Measurements from ENCODE around the gene SPTBN4. TPM values are rescaled to one million over a fixed set of nuclear protein-coding genes. Genes with fewer than 3 reads are reported as not detected.

Gene SPTBN4
- total RNA-seq, 1 donor from 2014 or later = 161 TPM

DNA sequence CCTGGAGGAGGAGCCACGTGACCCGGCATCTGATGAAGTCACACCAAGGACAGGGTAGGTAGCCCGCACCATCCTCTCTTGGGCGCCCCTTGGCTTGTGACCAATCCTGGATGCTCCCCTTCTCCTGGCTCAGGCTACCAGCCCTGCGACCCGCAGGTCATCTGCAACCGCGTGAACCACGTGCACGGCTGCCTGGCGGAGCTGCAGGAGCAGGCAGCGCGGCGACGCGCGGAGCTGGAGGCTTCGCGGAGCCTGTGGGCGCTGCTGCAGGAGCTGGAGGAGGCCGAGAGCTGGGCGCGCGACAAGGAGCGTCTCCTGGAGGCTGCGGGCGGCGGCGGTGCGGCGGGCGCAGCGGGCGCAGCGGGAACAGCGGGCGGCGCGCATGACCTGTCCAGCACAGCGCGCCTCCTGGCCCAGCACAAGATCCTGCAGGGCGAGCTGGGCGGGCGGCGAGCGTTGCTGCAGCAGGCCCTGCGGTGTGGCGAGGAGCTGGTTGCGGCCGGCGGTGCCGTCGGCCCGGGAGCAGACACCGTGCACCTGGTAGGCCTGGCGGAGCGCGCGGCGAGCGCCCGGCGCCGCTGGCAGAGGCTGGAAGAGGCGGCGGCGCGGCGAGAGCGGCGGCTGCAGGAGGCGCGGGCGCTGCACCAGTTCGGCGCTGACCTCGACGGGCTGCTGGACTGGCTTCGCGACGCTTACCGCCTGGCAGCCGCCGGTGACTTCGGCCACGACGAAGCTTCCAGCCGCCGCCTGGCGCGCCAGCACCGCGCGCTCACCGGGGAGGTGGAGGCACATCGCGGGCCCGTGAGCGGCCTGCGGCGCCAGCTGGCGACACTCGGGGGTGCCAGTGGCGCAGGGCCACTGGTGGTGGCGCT, 45.9 kb downstream of the SPTBN4 start:
- Mint-ChIP-seq H3K9me3 (ENCODE audit: unreplicated experiment) (peaks cover 5% of the 10 kb centered on the region), H3K4me1 (ENCODE audit: low read depth, unreplicated experiment) (peaks cover 2% of the 10 kb centered on the region), H3K27me3 (ENCODE audit: unreplicated experiment) (peaks cover 31% of the 10 kb centered on the region), H3K36me3 (ENCODE audit: unreplicated experiment) (no peaks in the 10 kb centered on the region), H3K4me3 (ENCODE audit: unreplicated experiment) (no peak overlapping the region), H3K27ac (ENCODE audit: unreplicated experiment) (no peak overlapping the region)
- TF ChIP-seq, protein P1, sequence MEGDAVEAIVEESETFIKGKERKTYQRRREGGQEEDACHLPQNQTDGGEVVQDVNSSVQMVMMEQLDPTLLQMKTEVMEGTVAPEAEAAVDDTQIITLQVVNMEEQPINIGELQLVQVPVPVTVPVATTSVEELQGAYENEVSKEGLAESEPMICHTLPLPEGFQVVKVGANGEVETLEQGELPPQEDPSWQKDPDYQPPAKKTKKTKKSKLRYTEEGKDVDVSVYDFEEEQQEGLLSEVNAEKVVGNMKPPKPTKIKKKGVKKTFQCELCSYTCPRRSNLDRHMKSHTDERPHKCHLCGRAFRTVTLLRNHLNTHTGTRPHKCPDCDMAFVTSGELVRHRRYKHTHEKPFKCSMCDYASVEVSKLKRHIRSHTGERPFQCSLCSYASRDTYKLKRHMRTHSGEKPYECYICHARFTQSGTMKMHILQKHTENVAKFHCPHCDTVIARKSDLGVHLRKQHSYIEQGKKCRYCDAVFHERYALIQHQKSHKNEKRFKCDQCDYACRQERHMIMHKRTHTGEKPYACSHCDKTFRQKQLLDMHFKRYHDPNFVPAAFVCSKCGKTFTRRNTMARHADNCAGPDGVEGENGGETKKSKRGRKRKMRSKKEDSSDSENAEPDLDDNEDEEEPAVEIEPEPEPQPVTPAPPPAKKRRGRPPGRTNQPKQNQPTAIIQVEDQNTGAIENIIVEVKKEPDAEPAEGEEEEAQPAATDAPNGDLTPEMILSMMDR (IDR thresholded peaks at IDR 0.05; ENCODE audit: partially characterized antibody, unreplicated experiment) = no peak
- DNase-seq = peak; percentile 74

DNA sequence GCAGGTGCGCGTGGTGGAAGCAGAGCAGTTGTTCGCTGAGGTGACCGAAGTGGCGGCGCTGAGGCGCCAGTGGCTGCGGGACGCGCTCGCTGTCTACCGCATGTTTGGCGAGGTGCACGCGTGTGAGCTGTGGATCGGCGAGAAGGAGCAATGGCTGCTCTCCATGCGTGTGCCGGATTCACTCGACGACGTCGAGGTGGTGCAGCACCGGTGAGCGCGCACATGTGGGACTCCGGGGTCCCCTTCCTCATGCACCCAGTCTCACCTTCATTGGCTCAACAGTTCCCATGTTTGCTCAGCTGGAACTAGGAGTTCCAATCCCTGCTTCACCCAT, 46.5 kb downstream of the SPTBN4 start:
- TF ChIP-seq, protein P1 (IDR thresholded peaks at IDR 0.05; ENCODE audit: partially characterized antibody, unreplicated experiment) = no peak
- Mint-ChIP-seq H3K36me3 (ENCODE audit: unreplicated experiment) (no peaks in the 10 kb centered on the region), H3K27ac (ENCODE audit: unreplicated experiment) (no peak overlapping the region), H3K4me1 (ENCODE audit: low read depth, unreplicated experiment) (peaks cover 2% of the 10 kb centered on the region), H3K27me3 (ENCODE audit: unreplicated experiment) (peaks cover 31% of the 10 kb centered on the region), H3K4me3 (ENCODE audit: unreplicated experiment) (peak overlapping the region; percentile 47), H3K9me3 (ENCODE audit: unreplicated experiment) (peaks cover 5% of the 10 kb centered on the region)
- DNase-seq = no peak

DNA sequence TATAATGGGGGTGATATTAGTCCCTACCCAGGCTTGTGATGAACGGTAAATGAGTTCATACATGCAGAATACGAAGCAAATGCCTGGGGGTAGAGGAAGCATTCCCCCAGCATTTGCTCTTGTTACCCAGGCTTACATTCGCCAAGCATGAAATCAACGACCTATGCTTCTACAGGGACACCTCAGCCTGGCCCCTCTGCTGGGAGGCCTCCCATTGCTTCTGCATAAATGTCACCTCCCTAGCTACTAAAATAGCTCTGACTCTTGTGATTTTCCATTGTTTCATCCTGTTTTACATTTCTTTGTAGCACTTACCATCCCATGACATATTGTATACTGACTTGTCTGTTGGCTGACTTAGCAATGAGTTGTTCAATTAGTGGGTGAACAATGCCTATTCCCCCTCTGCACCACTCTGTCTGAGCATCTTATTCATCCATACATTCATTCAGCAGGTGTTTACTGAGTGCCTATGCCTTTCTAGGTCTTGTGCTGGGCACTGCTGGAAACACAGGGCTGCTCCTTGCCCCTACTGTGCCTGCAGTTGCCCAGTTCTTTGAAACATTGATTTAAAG, 47.0 kb downstream of the SPTBN4 start:
- H3K27me3 Mint-ChIP-seq (ENCODE audit: unreplicated experiment) = peaks cover 29% of the 10 kb centered on the region
- no peak overlapping the region for H3K27ac Mint-ChIP-seq (ENCODE audit: unreplicated experiment)
- TF ChIP-seq, protein P1 (IDR thresholded peaks at IDR 0.05; ENCODE audit: partially characterized antibody, unreplicated experiment) = no peak
- no peak for DNase-seq
- H3K36me3 Mint-ChIP-seq (ENCODE audit: unreplicated experiment) = no peaks in the 10 kb centered on the region
- peaks cover 5% of the 10 kb centered on the region for H3K9me3 Mint-ChIP-seq (ENCODE audit: unreplicated experiment)
- H3K4me1 Mint-ChIP-seq (ENCODE audit: low read depth, unreplicated experiment) = peaks cover 2% of the 10 kb centered on the region
- peak overlapping the region; percentile 47 for H3K4me3 Mint-ChIP-seq (ENCODE audit: unreplicated experiment)

DNA sequence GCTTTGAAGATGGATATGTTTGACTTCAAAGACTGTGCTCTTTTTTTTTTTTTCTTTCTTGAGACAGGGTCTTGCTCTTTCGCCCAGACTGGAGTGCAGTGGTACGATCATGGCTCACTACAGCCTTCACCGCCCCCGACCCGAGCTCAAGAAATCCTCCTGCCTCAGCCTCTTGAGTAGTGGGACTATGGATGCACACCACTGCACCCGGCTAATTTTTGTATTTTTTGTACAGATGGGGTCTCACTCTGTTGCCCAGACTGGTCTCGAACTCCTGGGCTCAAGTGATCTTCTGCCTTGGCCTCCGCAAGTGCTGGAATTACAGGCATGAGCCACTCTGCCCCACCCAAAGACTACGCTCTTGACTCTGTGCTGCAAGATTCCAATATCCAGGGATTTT, 50.4 kb downstream of the SPTBN4 start:
- Mint-ChIP-seq H3K36me3 (ENCODE audit: unreplicated experiment) (peaks cover 5% of the 10 kb centered on the region), H3K9me3 (ENCODE audit: unreplicated experiment) (peaks cover 6% of the 10 kb centered on the region), H3K4me3 (ENCODE audit: unreplicated experiment) (peak overlapping the region; percentile 34), H3K27ac (ENCODE audit: unreplicated experiment) (no peak overlapping the region), H3K27me3 (ENCODE audit: unreplicated experiment) (peaks cover 19% of the 10 kb centered on the region), H3K4me1 (ENCODE audit: low read depth, unreplicated experiment) (no peaks in the 10 kb centered on the region)
- TF ChIP-seq, protein P1 (IDR thresholded peaks at IDR 0.05; ENCODE audit: partially characterized antibody, unreplicated experiment) = no peak
- DNase-seq = no peak
